ENCODE data around the gene ZBTB46.

GRCh38 chr20:63745961-63746731 is 84.9 kb downstream of the ZBTB46 start:
- TF ChIP-seq, protein P1, sequence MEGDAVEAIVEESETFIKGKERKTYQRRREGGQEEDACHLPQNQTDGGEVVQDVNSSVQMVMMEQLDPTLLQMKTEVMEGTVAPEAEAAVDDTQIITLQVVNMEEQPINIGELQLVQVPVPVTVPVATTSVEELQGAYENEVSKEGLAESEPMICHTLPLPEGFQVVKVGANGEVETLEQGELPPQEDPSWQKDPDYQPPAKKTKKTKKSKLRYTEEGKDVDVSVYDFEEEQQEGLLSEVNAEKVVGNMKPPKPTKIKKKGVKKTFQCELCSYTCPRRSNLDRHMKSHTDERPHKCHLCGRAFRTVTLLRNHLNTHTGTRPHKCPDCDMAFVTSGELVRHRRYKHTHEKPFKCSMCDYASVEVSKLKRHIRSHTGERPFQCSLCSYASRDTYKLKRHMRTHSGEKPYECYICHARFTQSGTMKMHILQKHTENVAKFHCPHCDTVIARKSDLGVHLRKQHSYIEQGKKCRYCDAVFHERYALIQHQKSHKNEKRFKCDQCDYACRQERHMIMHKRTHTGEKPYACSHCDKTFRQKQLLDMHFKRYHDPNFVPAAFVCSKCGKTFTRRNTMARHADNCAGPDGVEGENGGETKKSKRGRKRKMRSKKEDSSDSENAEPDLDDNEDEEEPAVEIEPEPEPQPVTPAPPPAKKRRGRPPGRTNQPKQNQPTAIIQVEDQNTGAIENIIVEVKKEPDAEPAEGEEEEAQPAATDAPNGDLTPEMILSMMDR (conservative IDR thresholded peaks at IDR 0.05 in 1 of 2, IDR thresholded peaks at IDR 0.05 in 1 of 2; ENCODE audit: low read depth in 1 of 2, low read length in 2 of 2) = no peak
- TF ChIP-seq EZH2 (IDR thresholded peaks at IDR 0.05; ENCODE audit: low read length, missing control alignments) = no peak
